Trophoblast cell (in vitro differentiated cells and primary cell): ENCODE measurements around the gene PCNT.

ENCODE experiments used
- DNase-seq, 2 donors: peaks; one replicate each; pipeline ENCODE4 v3.0.0-alpha.2; 2016
- H2AFZ ChIP-seq: 2 replicates; pipeline ENCODE4 v1.6.1; 2013; ENCODE audit warnings: low read length, moderate library complexity, mild to moderate bottlenecking; ENCODE audit not compliant: insufficient read depth, poor library complexity
- H2AK5ac ChIP-seq: 2 replicates; pipeline ENCODE4 v1.6.1; 2013; ENCODE audit warnings: mild to moderate bottlenecking, low read length
- H2BK120ac ChIP-seq: 2 replicates; pipeline ENCODE4 v1.6.1; 2013; ENCODE audit warnings: low read length, mild to moderate bottlenecking, moderate library complexity; ENCODE audit not compliant: insufficient read depth, poor library complexity
- H2BK12ac ChIP-seq: 2 replicates; pipeline ENCODE4 v1.6.1; 2013; ENCODE audit warnings: mild to moderate bottlenecking, low read length, moderate library complexity
- H2BK5ac ChIP-seq: 2 replicates; pipeline ENCODE4 v1.6.1; 2013; ENCODE audit warnings: low read length, low read depth, moderate library complexity, mild to moderate bottlenecking; ENCODE audit not compliant: poor library complexity
- H3K14ac ChIP-seq: 2 replicates; pipeline ENCODE4 v1.6.1; 2013; ENCODE audit warnings: mild to moderate bottlenecking, low read length
- H3K18ac ChIP-seq: 2 replicates; pipeline ENCODE4 v1.6.1; 2013; ENCODE audit warnings: mild to moderate bottlenecking, low read length
- H3K23ac ChIP-seq: 2 replicates; pipeline ENCODE4 v1.6.1; 2013; ENCODE audit warnings: low read length
- H3K27ac ChIP-seq: 2 replicates; pipeline ENCODE4 v1.5.1; 2013; ENCODE audit warnings: low read depth, mild to moderate bottlenecking, inconsistent platforms, low read length, moderate library complexity
- H3K27me3 ChIP-seq: 2 replicates; pipeline ENCODE4 v1.6.1; 2013; ENCODE audit warnings: inconsistent platforms, mild to moderate bottlenecking, low read length, moderate library complexity; ENCODE audit not compliant: insufficient read depth
- H3K36me3 ChIP-seq, 2 experiments: 1 replicate in 1 of 2; 2 replicates in 1 of 2; pipeline ENCODE4 v1.6.1; 2013; ENCODE audit warnings: low read length in 2 of 2, mild to moderate bottlenecking in 2 of 2, moderate library complexity in 1 of 2; ENCODE audit not compliant: insufficient read depth in 2 of 2, control insufficient read depth in 1 of 2
- H3K4ac ChIP-seq: 2 replicates; pipeline ENCODE4 v1.6.1; 2013; ENCODE audit warnings: low read depth, mild to moderate bottlenecking, low read length, moderate library complexity
- H3K4me1 ChIP-seq, 2 experiments: 1 replicate in 1 of 2; 2 replicates in 1 of 2; pipeline ENCODE4 v1.6.1; 2013; ENCODE audit warnings: low read length in 2 of 2, mild to moderate bottlenecking in 2 of 2, moderate library complexity in 1 of 2; ENCODE audit not compliant: insufficient read depth in 2 of 2, control insufficient read depth in 1 of 2
- H3K4me2 ChIP-seq: 2 replicates; pipeline ENCODE4 v1.6.1; 2013; ENCODE audit warnings: inconsistent platforms, mild to moderate bottlenecking, low read length, moderate library complexity
- H3K4me3 ChIP-seq: 2 replicates; pipeline ENCODE4 v1.5.1; 2013; ENCODE audit warnings: mild to moderate bottlenecking, low read depth, low read length, inconsistent platforms
- H3K79me1 ChIP-seq: one replicate; pipeline ENCODE4 v1.6.1; 2013; ENCODE audit warnings: low read length
- H3K79me2 ChIP-seq: 2 replicates; pipeline ENCODE4 v1.6.1; 2013; ENCODE audit warnings: low read length, mild to moderate bottlenecking; ENCODE audit not compliant: control insufficient read depth, insufficient read depth, poor library complexity
- H3K9ac ChIP-seq: 2 replicates; pipeline ENCODE4 v1.6.1; 2013; ENCODE audit warnings: mild to moderate bottlenecking, low read length
- H3K9me3 ChIP-seq: 2 replicates; pipeline ENCODE4 v1.6.1; 2013; ENCODE audit warnings: low read depth, mild to moderate bottlenecking, control low read depth, inconsistent platforms, low read length; ENCODE audit not compliant: insufficient read depth
- H4K12ac ChIP-seq: 2 replicates; pipeline ENCODE4 v1.6.1; 2013; ENCODE audit warnings: low read depth, mild to moderate bottlenecking, low read length, moderate library complexity
- H4K8ac ChIP-seq: 2 replicates; pipeline ENCODE4 v1.6.1; 2013; ENCODE audit warnings: low read depth, mild to moderate bottlenecking, low read length, moderate library complexity
- H4K91ac ChIP-seq: one replicate; pipeline ENCODE4 v1.6.1; 2013; ENCODE audit warnings: low read depth, mild to moderate bottlenecking, low read length, moderate library complexity
- WGBS: extraction: QIAGEN DNeasy Blood & Tissue Kit; methylation state at CpG from one replicate; pipeline ENCODE4 v1.1.7; 2013; ENCODE audit warnings: missing lambda C conversion rate; ENCODE audit not compliant: insufficient read length, insufficient coverage; ENCODE audit errors: extremely low coverage; 5-methylcytosine and 5-hydroxymethylcytosine counted together

The PCNT gene

DNA sequence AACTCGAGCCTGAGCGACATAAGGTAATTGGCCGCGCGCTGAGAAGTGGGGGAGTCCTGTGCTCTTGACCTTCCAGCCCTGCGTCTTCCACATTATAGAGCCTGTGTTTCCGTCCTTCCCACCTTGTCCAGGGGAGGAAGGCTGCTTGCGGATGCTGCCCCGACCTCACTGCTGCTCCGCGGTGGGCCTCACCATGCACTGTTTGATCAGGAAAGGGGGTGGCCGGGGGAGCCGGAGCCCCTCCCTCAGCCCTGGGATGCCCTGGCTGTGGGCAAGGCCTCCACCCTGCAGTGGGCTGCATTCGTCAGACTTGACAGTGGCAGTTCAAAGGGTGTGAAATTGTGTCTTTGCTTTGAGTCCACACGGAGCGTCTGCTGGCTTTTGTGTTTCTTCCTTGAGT, 30.1 kb downstream of the PCNT start:
- Histone ChIP-seq H4K8ac (no peak overlapping the region), H3K9ac (no peak overlapping the region), H3K27ac (no peak overlapping the region)

DNA sequence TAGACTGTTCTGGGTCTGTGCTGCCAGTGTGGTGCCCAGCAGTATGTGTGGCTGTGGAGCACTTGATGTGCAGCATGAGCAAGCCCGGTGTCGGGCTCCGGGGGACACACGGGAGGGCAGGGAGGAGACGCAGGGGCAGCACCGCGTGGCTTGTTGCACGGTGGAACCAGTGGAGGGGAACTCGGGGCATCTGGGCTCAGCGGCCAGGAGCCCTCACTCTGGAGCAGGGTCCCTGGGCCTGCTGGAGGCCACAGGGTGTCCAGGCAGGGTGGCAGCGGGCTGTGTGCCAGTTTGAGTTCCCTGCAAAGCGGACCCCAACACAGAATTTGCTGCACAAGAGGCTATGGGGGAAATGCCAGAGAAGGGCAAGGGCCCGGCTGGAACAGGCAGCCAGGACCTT, 30.6 kb downstream of the PCNT start:
- Histone ChIP-seq H3K18ac (no peak overlapping the region), H3K9me3 (peaks cover 2% of the 10 kb centered on the region), H3K79me2 (no peaks in the 10 kb centered on the region), H3K4me3 (no peak overlapping the region), H3K14ac (no peak overlapping the region), H2BK12ac (no peak overlapping the region), H3K4me2 (no peak overlapping the region), H2AFZ (no peak overlapping the region), H3K36me3 (peaks cover 73 to 82% of the 10 kb centered on the region in 2 experiments), H3K23ac (no peak overlapping the region), H3K27me3 (no peaks in the 10 kb centered on the region), H4K12ac (no peak overlapping the region), H2AK5ac (no peak overlapping the region), H3K9ac (no peak overlapping the region), H3K27ac (no peak overlapping the region), H4K8ac (no peak overlapping the region), H3K79me1 (no peaks in the 10 kb centered on the region), H4K91ac (no peak overlapping the region), H2BK120ac (no peak overlapping the region), H3K4ac (no peak overlapping the region), H2BK5ac (no peak overlapping the region), H3K4me1 (peaks cover 0 to 2% of the 10 kb centered on the region in 2 experiments)
- DNase-seq: no peak
- WGBS: no CpG with 5 or more reads among the region's 13 CpGs

More for the DNA sequence above, 30.1 kb downstream of the PCNT start:
- no peak overlapping the region for H3K14ac ChIP-seq
- no peak overlapping the region for H4K12ac ChIP-seq
- H3K27me3 ChIP-seq: no peaks in the 10 kb centered on the region
- H3K4ac ChIP-seq: no peak overlapping the region
- H3K79me1 ChIP-seq: no peaks in the 10 kb centered on the region
- H3K36me3 ChIP-seq: peaks cover 78 to 87% of the 10 kb centered on the region in 2 experiments
- no peak overlapping the region for H3K18ac ChIP-seq
- H3K4me2 ChIP-seq: no peak overlapping the region
- H3K4me1 ChIP-seq: peaks cover 0 to 2% of the 10 kb centered on the region in 2 experiments
- H3K9me3 ChIP-seq: peaks cover 2% of the 10 kb centered on the region
- H3K4me3 ChIP-seq: peak overlapping the region; percentile 38
- no peak overlapping the region for H2BK120ac ChIP-seq
- H2AK5ac ChIP-seq: no peak overlapping the region
- no peak overlapping the region for H4K91ac ChIP-seq
- H3K79me2 ChIP-seq: no peaks in the 10 kb centered on the region
- H2BK12ac ChIP-seq: no peak overlapping the region
- no peak overlapping the region for H3K23ac ChIP-seq
- H2AFZ ChIP-seq: no peak overlapping the region
- DNase-seq: no peak
- WGBS: no CpG with 5 or more reads among the region's 16 CpGs
- no peak overlapping the region for H2BK5ac ChIP-seq

DNA sequence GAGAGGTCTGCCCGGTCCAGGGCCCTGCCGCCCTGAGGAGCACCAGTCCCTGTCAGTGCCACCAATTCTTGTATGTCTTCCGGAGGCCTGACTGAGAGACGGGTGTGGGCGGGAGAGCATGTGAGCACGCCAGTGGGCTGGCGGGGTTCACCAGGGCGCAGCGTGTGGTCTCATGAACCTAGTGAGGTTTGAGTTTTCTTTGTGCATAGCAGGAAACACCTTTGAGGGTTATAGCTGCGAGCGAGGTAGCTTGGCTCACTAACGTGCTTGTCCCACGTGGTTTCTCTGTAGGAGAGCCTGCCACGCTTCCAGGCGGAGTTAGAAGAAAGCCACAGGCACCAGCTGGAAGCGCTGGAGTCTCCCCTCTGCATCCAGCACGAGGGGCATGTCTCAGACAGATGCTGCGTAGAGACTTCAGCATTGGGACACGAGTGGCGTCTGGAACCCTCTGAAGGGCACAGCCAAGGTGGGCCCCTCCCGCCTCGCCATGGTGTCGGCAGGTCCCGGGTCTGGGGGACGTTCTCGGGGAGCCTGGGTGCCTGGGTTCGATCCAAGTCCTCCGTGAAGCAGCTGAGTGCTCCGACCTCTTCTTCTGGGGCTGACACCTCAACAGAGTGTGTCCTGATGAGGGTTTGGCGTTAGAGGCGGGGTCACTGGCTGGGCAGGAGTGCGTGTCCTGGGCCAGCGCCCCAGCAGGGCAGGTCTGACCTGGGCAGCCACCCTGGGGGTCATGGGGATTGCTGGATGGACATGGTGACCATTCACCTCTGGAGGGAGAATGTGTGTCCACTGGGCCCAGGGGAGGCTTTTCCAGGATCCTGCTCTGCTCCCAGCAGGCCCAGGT, 31.4 kb downstream of the PCNT start:
- peaks cover 0 to 2% of the 10 kb centered on the region in 2 experiments for H3K4me1 ChIP-seq
- WGBS: no CpG with 5 or more reads among the region's 33 CpGs

DNA sequence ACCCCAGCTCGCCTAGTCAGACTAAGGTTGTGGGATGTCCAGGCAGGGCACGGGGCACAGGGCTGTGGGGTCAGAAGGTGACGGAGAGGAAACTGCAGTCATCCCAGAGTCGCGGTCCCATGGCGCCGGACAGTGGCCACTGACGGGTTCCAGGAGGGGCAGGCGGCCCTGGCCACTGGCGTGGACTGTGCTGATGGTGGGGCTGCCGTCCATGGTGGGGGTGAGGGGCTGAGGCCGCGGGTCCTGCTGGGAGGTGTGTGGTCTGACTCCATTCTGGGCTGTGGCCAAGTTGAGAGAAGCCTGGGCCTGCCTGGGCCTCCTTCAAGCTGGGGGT, 32.0 kb downstream of the PCNT start:
- no CpG with 5 or more reads among the region's 13 CpGs for WGBS
- H4K12ac ChIP-seq: no peak overlapping the region
- H3K18ac ChIP-seq: no peak overlapping the region
- H2BK12ac ChIP-seq: no peak overlapping the region
- no peak overlapping the region for H2BK5ac ChIP-seq
- H2BK120ac ChIP-seq: no peak overlapping the region
- no peak overlapping the region for H3K9ac ChIP-seq
- peaks cover 68 to 75% of the 10 kb centered on the region in 2 experiments for H3K36me3 ChIP-seq
- no peak overlapping the region for H3K4ac ChIP-seq
- H3K79me1 ChIP-seq: no peaks in the 10 kb centered on the region
- H2AK5ac ChIP-seq: no peak overlapping the region
- no peak overlapping the region for H4K8ac ChIP-seq
- DNase-seq: no peak
- no peak overlapping the region for H4K91ac ChIP-seq
- H3K14ac ChIP-seq: no peak overlapping the region
- peaks cover 2% of the 10 kb centered on the region for H3K9me3 ChIP-seq
- H3K27me3 ChIP-seq: no peaks in the 10 kb centered on the region
- no peak overlapping the region for H3K4me2 ChIP-seq
- H3K4me3 ChIP-seq: no peak overlapping the region
- H3K79me2 ChIP-seq: no peaks in the 10 kb centered on the region
- H2AFZ ChIP-seq: no peak overlapping the region
- H3K27ac ChIP-seq: no peak overlapping the region
- H3K23ac ChIP-seq: no peak overlapping the region
- H3K4me1 ChIP-seq: peaks cover 0 to 2% of the 10 kb centered on the region in 2 experiments

More for the DNA sequence above, 31.4 kb downstream of the PCNT start:
- Histone ChIP-seq H3K27ac (no peak overlapping the region), H3K23ac (no peak overlapping the region), H4K91ac (no peak overlapping the region), H3K27me3 (no peaks in the 10 kb centered on the region), H3K79me1 (no peaks in the 10 kb centered on the region), H3K9ac (no peak overlapping the region), H2BK5ac (no peak overlapping the region), H3K14ac (no peak overlapping the region), H3K79me2 (no peaks in the 10 kb centered on the region), H3K4me2 (no peak overlapping the region), H3K36me3 (peaks cover 74 to 80% of the 10 kb centered on the region in 2 experiments), H3K18ac (no peak overlapping the region), H3K4ac (no peak overlapping the region), H2AK5ac (no peak overlapping the region), H3K9me3 (peaks cover 2% of the 10 kb centered on the region), H2BK120ac (no peak overlapping the region), H4K12ac (no peak overlapping the region), H4K8ac (no peak overlapping the region), H3K4me3 (no peak overlapping the region), H2BK12ac (no peak overlapping the region), H2AFZ (no peak overlapping the region)
- no peak for DNase-seq
